KBM-7 (cell line): ENCODE results near the gene KPNA3.
A peak's percentile ranks its signal among the peaks of the same experiment; 100 is the strongest.
"Not testable (repeated sequence)": the region's sequence is repeated elsewhere in the genome, so short reads cannot be mapped to it uniquely, and the experiment has no call there.

Source experiments
- DNase-seq: peaks from one replicate; pipeline ENCODE4 v3.0.0-alpha.2; 2015
- in situ Hi-C: fragments of 300-500 bp; cut with MboI; formaldehyde crosslinking; loops from 2 replicates; pipeline ENCODE4 v1.14.3; 2020; ENCODE audit warnings: low sequenced_read_pairs, low pct_unique_long_range_greater_than_20kb, mixed read lengths

Gene KPNA3

GRCh38 chr13:49772828-49773227 lies 19.7 kb downstream of the KPNA3 start:
- in situ Hi-C loops, result no loop called here
- DNase-seq, result no peak

GRCh38 chr13:49761811-49762210 lies 30.7 kb downstream of the KPNA3 start:
- in situ Hi-C loops, DNase-seq: not testable (repeated sequence)

GRCh38 chr13:49760558-49760957 lies 31.9 kb downstream of the KPNA3 start:
- in situ Hi-C loops, result no loop called here
- no peak for DNase-seq

- in situ Hi-C loops, result no loop called here
- peak; percentile 7 for DNase-seq
Observed at GRCh38 chr13:49759503-49759902, 33.0 kb downstream of the KPNA3 start.

- DNase-seq, result no peak
Observed at GRCh38 chr13:49756263-49756662, 36.2 kb downstream of the KPNA3 start.

GRCh38 chr13:49754146-49754545 lies 38.3 kb downstream of the KPNA3 start:
- DNase-seq, result no peak
- in situ Hi-C loops, result no loop called here

More at GRCh38 chr13:49756263-49756662, 36.2 kb downstream of the KPNA3 start:
- in situ Hi-C loops, result no loop called here

- in situ Hi-C loops, result no loop called here
- DNase-seq, result no peak
Observed at GRCh38 chr13:49749848-49750247, 42.6 kb downstream of the KPNA3 start.

- no peak for DNase-seq
- in situ Hi-C loops, result no loop called here
Observed at GRCh38 chr13:49746111-49746510, 46.4 kb downstream of the KPNA3 start.

- in situ Hi-C loops, result no loop called here
- DNase-seq, result peak; percentile 38
Observed at GRCh38 chr13:49740870-49741269, 51.6 kb downstream of the KPNA3 start.

GRCh38 chr13:49739498-49740187 lies 52.8 kb downstream of the KPNA3 start:
- DNase-seq, result no peak
- in situ Hi-C loops, result no loop called here

GRCh38 chr13:49733181-49733951 lies 59.1 kb downstream of the KPNA3 start:
- DNase-seq, result no peak
- in situ Hi-C loops, result no loop called here

- in situ Hi-C loops, result no loop called here
- DNase-seq, result no peak
Observed at GRCh38 chr13:49731766-49732165, 60.7 kb downstream of the KPNA3 start.

GRCh38 chr13:49716615-49717014 lies 75.9 kb downstream of the KPNA3 start:
- in situ Hi-C loops, result no loop called here
- DNase-seq, result no peak

- in situ Hi-C loops, result no loop called here
Observed at GRCh38 chr13:49714757-49715156, 77.7 kb downstream of the KPNA3 start.

GRCh38 chr13:49711218-49711863 lies 81.1 kb downstream of the KPNA3 start:
- in situ Hi-C loops, result no loop called here

More at GRCh38 chr13:49714757-49715156, 77.7 kb downstream of the KPNA3 start:
- DNase-seq, result no peak

GRCh38 chr13:49704264-49704663 lies 88.2 kb downstream of the KPNA3 start:
- DNase-seq, in situ Hi-C loops: not testable (repeated sequence)

More at GRCh38 chr13:49711218-49711863, 81.1 kb downstream of the KPNA3 start:
- DNase-seq, result no peak

- no peak for DNase-seq
- in situ Hi-C loops, result no loop called here
Observed at GRCh38 chr13:49701491-49701890, 91.0 kb downstream of the KPNA3 start.

GRCh38 chr13:49697468-49697867 lies 95.0 kb downstream of the KPNA3 start:
- in situ Hi-C loops, result no loop called here
- DNase-seq, result no peak

- in situ Hi-C loops, result no loop called here
- DNase-seq, result no peak
Observed at GRCh38 chr13:49694446-49694845, 98.0 kb downstream of the KPNA3 start.

- no peak for DNase-seq
- in situ Hi-C loops, result no loop called here
Observed at GRCh38 chr13:49693877-49694276, 98.6 kb downstream of the KPNA3 start.
